GM12878 (cell line): ENCODE results near the gene MDFIC. TPM values are rescaled to one million over a fixed set of nuclear protein-coding genes. Genes with fewer than 3 reads are reported as not detected.

Source experiments
- ATAC-seq: fragments of 200-7000 bp; cut with Tn5 transposase; 3 replicates; pipeline ENCODE4 v1.9.1; 2020; ENCODE audit warnings: mild to moderate bottlenecking, moderate library complexity
- BruUV-seq: library from RNA; stranded (reverse); fragments of 400-500 nt; replicated peaks from 2 replicates; lab custom pipeline; 2021; lab: Mats Ljungman, UMichigan
- CTCF ChIA-PET: fragments of 300-600 bp; sonication (Branson Sonifier 250); formaldehyde crosslinking; extraction: SDS; loops from one replicate; lab custom pipeline; 2021; ENCODE audit warnings: inconsistent platforms; lab: Yijun Ruan, JAX
- POLR2A ChIA-PET: fragments of 350-600 bp; formaldehyde crosslinking; extraction: SDS; loops from one replicate; lab custom pipeline; 2021; ENCODE audit warnings: inconsistent platforms; lab: Charles Lee
- RAD21 ChIA-PET: fragments of 300-600 bp; sonication (Branson Sonifier 250); formaldehyde crosslinking; loops from one replicate; lab custom pipeline; 2023; ENCODE audit warnings: antibody characterized with exemption; ENCODE audit not compliant: unreplicated experiment; lab: Charles Lee
- SMC1A ChIA-PET: fragments of 300-600 bp; sonication (Branson Sonifier 250); formaldehyde crosslinking; loops from one replicate; lab custom pipeline; 2023; ENCODE audit not compliant: unreplicated experiment, uncharacterized antibody; lab: Charles Lee
- DNase-seq: peaks from one replicate; pipeline ENCODE4 v3.0.0-alpha.2; 2011; ENCODE audit warnings: low read depth, low spot score
- FAIRE-seq: peaks from 3 replicates; lab custom pipeline; 2011; peaks lifted over from hg19 to GRCh38; lab: Jason Lieb, UNC
- H2AFZ ChIP-seq: 2 replicates; pipeline ENCODE4 v1.6.0; 2011; ENCODE audit warnings: low read depth, low read length, control low read depth; ENCODE audit not compliant: control insufficient read depth
- H3K27ac ChIP-seq: 2 replicates; pipeline ENCODE4 v1.5.1; 2011; ENCODE audit warnings: control low read depth; ENCODE audit not compliant: control insufficient read depth, insufficient read depth
- H3K27me3 ChIP-seq, 2 experiments: replicated peaks in 1 of 2; 2 replicates each; pipeline versions ENCODE4 v1.6.0 to v1.6.1; 2011; ENCODE audit warnings: low read length in 1 of 2; ENCODE audit not compliant: control insufficient read depth in 2 of 2, insufficient read depth in 2 of 2
- H3K36me3 ChIP-seq, 2 experiments: 2 replicates each; pipeline ENCODE4 v1.5.1; 2011; ENCODE audit warnings: low read length in 1 of 2; ENCODE audit not compliant: control insufficient read depth in 2 of 2, insufficient read depth in 2 of 2
- H3K4me1 ChIP-seq: 2 replicates; pipeline ENCODE4 v1.6.1; 2011; ENCODE audit warnings: mild to moderate bottlenecking, low read length, moderate library complexity, mixed read lengths; ENCODE audit not compliant: control insufficient read depth, insufficient read depth
- H3K4me2 ChIP-seq: 2 replicates; pipeline ENCODE4 v1.6.0; 2011; ENCODE audit warnings: control low read depth; ENCODE audit not compliant: control insufficient read depth, insufficient read depth
- H3K4me3 ChIP-seq: fragments of 200-600 bp; sonication (generic); 2 replicates; pipeline ENCODE4 v1.5.1; 2016
- H3K79me2 ChIP-seq: 2 replicates; pipeline ENCODE4 v1.6.0; 2011; ENCODE audit warnings: low read length; ENCODE audit not compliant: control insufficient read depth, insufficient read depth
- H3K9ac ChIP-seq: 2 replicates; pipeline ENCODE4 v1.8.0; 2011; ENCODE audit warnings: low read length, control low read depth, mixed read lengths; ENCODE audit not compliant: control insufficient read depth, insufficient read depth
- H3K9me3 ChIP-seq: replicated peaks from 3 replicates; pipeline ENCODE4 v1.5.1; 2011; ENCODE audit warnings: mild to moderate bottlenecking, low read length; ENCODE audit not compliant: control insufficient read depth, insufficient read depth
- H4K20me1 ChIP-seq: 2 replicates; pipeline ENCODE4 v1.6.0; 2011; ENCODE audit not compliant: control insufficient read depth, insufficient read depth
- ASH2L ChIP-seq: fragments of 300-600, 200-600 bp; sonication (generic); IDR thresholded peaks from 2 replicates; pipeline ENCODE4 v1.6.1; 2017; ENCODE audit warnings: low read depth, mild to moderate bottlenecking, borderline replicate concordance
- CREM ChIP-seq: IDR thresholded peaks from 2 replicates; pipeline ENCODE4 v1.6.1; 2014; ENCODE audit warnings: antibody characterized with exemption, low read depth
- JUNB ChIP-seq: IDR thresholded peaks from 2 replicates; pipeline ENCODE4 v1.6.1; 2016; ENCODE audit warnings: antibody characterized with exemption, mild to moderate bottlenecking
- KDM1A ChIP-seq: fragments of 200-600 bp; sonication (generic); IDR thresholded peaks from 2 replicates; pipeline ENCODE4 v1.6.1; 2016; ENCODE audit warnings: borderline replicate concordance
- MEF2B ChIP-seq: fragments of 450-650 bp; IDR thresholded peaks from 2 replicates; pipeline ENCODE4 v1.6.1; 2018; ENCODE audit warnings: mild to moderate bottlenecking, moderate library complexity; ENCODE audit not compliant: partially characterized antibody, poor library complexity, severe bottlenecking
- MTA2 ChIP-seq: fragments of 450-650 bp; IDR thresholded peaks from 2 replicates; pipeline ENCODE4 v1.6.1; 2016; ENCODE audit warnings: low read depth, mild to moderate bottlenecking, moderate library complexity
- MXI1 ChIP-seq: fragments of 150-350 bp; IDR thresholded peaks from 2 replicates; pipeline ENCODE4 v1.6.1; 2011; ENCODE audit warnings: low read depth, mild to moderate bottlenecking, inconsistent platforms, low read length, improper control_type of control experiment
- SIN3A ChIP-seq: IDR thresholded peaks from 2 replicates; pipeline ENCODE4 v1.6.1; 2012; ENCODE audit warnings: low read depth, low read length, improper control_type of control experiment
- SMARCA5 ChIP-seq: fragments of 450-650 bp; IDR thresholded peaks from 2 replicates; pipeline ENCODE4 v1.6.1; 2017; ENCODE audit warnings: mild to moderate bottlenecking
- SUZ12 ChIP-seq: fragments of 200-600 bp; sonication (generic); IDR thresholded peaks from one replicate; pipeline ENCODE4 v1.6.1; 2018; ENCODE audit warnings: antibody characterized with exemption, mild to moderate bottlenecking; ENCODE audit not compliant: unreplicated experiment
- TARDBP ChIP-seq: IDR thresholded peaks from 2 replicates; pipeline ENCODE4 v1.6.1; 2016; ENCODE audit warnings: borderline replicate concordance
- WRNIP1 ChIP-seq: IDR thresholded peaks from 2 replicates; pipeline ENCODE4 v1.6.1; 2011; ENCODE audit warnings: low read depth, low read length, improper control_type of control experiment, borderline replicate concordance
- WGBS: methylation state at CpG from one replicate; pipeline ENCODE4 v1.1.6; 2016; ENCODE audit warnings: low lambda C conversion rate; ENCODE audit not compliant: insufficient replicate concordance, insufficient coverage; ENCODE audit errors: missing lambda C conversion rate; 5-methylcytosine and 5-hydroxymethylcytosine counted together
- in situ Hi-C: fragments of 300-500 bp; cut with MboI; formaldehyde crosslinking; loops from 9 replicates; pipeline ENCODE4 v1.14.3; 2018; ENCODE audit warnings: mixed read lengths
- intact Hi-C: fragments of 100-400 bp; cut with micrococcal nuclease; formaldehyde crosslinking; loops from one replicate; pipeline ENCODE4 v1.14.2; 2022; ENCODE audit not compliant: unreplicated experiment
- polyA plus RNA-seq, 11 experiments: library from polyadenylated mRNA; depleted of rRNA in 4 of 11; unstranded in 6 of 11; stranded (reverse) in 5 of 11; fragments of >200 nt; fragmentation: Nextera tagmentation in 4 of 11; fragmentation: Illumina TruSeq in 1 of 11; extraction: Ambion mirVana in 4 of 11; extraction: Trizol in 1 of 11; gene quantifications; 1 replicate in 1 of 11; 2 replicates in 10 of 11; pipeline versions ENCODE4 v1.2.1 to v1.2.3, GENCODE V29; 2011 to 2016; ENCODE audit warnings: inconsistent platforms in 2 of 11, missing spikeins in 2 of 11, low read depth in 1 of 11
- total RNA-seq, 4 experiments: library from RNA; depleted of rRNA in 3 of 4; stranded (reverse); fragments of >200 nt in 3 of 4; fragmentation: Illumina TruSeq in 1 of 4; extraction: Trizol in 1 of 4; gene quantifications; 2 replicates each; pipeline versions ENCODE4 v1.2.1 to v1.2.3, GENCODE V29; 2013 to 2021
- TF ChIP-seq, protein P1 (sequence below): IDR thresholded peaks from 2 replicates; pipeline ENCODE4 v1.6.1; 2012; ENCODE audit warnings: low read length, inconsistent platforms
- TF ChIP-seq, protein P2 (sequence below): fragments of 450-650 bp; IDR thresholded peaks from 2 replicates; pipeline ENCODE4 v1.6.1; 2017; ENCODE audit warnings: mild to moderate bottlenecking, moderate library complexity
- TF ChIP-seq, protein P3 (sequence below): IDR thresholded peaks from 2 replicates; pipeline ENCODE4 v1.6.1; 2012; ENCODE audit warnings: low read depth, low read length, improper control_type of control experiment
- TF ChIP-seq, protein P4 (sequence below): fragments of 450-650 bp; IDR thresholded peaks from 2 replicates; pipeline ENCODE4 v1.6.1; 2016; ENCODE audit warnings: mild to moderate bottlenecking

The MDFIC gene
- total and polyA plus RNA-seq, 10 of the 15 experiments (the other 5 are each of a cell fraction or from before 2014, with no cell fraction given) = 7.3 to 58.4 (median 40.0) TPM

DNA sequence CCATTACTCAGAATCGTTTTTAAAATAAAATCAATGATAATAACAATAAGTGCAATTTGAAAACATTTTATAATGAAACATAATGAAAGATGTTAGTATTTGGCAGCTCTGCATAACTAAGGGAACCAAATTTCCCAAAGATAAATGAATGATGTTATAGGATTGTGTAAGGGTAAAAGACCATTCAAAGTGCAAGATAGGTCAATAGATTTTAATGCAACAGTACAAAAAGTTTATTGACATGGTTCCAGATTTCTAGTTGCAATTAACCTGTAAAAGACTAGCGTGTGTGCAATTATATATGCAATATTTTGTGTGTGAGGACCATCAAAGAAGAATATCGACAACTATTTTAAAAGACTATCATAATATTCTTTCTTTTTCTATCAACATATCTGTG, 122.3 kb downstream of the MDFIC start:
- CTCF ChIA-PET = no interaction called here
- FAIRE-seq = no peak
- Histone ChIP-seq H2AFZ (no peak overlapping the region), H3K36me3 (no peaks in the 10 kb centered on the region), H3K27me3 (no peaks in the 10 kb centered on the region), H3K27ac (no peak overlapping the region), H3K4me1 (no peaks in the 10 kb centered on the region), H3K9me3 (no peaks in the 10 kb centered on the region), H4K20me1 (no peaks in the 10 kb centered on the region), H3K79me2 (no peaks in the 10 kb centered on the region), H3K9ac (no peak overlapping the region), H3K4me3 (no peak overlapping the region), H3K4me2 (no peak overlapping the region)
- RAD21 ChIA-PET = interaction anchor here (0.9 kb wide), 1 partner anchor 11 kb away, joined by 3 read pairs; no protein-coding TSS in a partner anchor
- 50% methylated on average over 3 of the region's 3 CpGs for WGBS
- BruUV-seq = no TSS peak
- in situ Hi-C loops (no loop called here), intact Hi-C loops (no loop called here)
- DNase-seq = no peak
- ATAC-seq = no peak
- SMC1A ChIA-PET = interaction anchor here (0.9 kb wide), 1 partner anchor 18 kb away, joined by 4 read pairs; no protein-coding TSS in a partner anchor
- POLR2A ChIA-PET = no interaction called here
- TF ChIP-seq, protein P1, sequence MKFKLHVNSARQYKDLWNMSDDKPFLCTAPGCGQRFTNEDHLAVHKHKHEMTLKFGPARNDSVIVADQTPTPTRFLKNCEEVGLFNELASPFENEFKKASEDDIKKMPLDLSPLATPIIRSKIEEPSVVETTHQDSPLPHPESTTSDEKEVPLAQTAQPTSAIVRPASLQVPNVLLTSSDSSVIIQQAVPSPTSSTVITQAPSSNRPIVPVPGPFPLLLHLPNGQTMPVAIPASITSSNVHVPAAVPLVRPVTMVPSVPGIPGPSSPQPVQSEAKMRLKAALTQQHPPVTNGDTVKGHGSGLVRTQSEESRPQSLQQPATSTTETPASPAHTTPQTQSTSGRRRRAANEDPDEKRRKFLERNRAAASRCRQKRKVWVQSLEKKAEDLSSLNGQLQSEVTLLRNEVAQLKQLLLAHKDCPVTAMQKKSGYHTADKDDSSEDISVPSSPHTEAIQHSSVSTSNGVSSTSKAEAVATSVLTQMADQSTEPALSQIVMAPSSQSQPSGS = no peak
- TF ChIP-seq MXI1 (no peak), SMARCA5 (no peak), TARDBP (no peak), KDM1A (no peak), CREM (no peak), ASH2L (no peak), SUZ12 (no peak), JUNB (no peak), MEF2B (no peak), WRNIP1 (no peak), MTA2 (no peak), SIN3A (no peak)
- TF ChIP-seq, protein P2, sequence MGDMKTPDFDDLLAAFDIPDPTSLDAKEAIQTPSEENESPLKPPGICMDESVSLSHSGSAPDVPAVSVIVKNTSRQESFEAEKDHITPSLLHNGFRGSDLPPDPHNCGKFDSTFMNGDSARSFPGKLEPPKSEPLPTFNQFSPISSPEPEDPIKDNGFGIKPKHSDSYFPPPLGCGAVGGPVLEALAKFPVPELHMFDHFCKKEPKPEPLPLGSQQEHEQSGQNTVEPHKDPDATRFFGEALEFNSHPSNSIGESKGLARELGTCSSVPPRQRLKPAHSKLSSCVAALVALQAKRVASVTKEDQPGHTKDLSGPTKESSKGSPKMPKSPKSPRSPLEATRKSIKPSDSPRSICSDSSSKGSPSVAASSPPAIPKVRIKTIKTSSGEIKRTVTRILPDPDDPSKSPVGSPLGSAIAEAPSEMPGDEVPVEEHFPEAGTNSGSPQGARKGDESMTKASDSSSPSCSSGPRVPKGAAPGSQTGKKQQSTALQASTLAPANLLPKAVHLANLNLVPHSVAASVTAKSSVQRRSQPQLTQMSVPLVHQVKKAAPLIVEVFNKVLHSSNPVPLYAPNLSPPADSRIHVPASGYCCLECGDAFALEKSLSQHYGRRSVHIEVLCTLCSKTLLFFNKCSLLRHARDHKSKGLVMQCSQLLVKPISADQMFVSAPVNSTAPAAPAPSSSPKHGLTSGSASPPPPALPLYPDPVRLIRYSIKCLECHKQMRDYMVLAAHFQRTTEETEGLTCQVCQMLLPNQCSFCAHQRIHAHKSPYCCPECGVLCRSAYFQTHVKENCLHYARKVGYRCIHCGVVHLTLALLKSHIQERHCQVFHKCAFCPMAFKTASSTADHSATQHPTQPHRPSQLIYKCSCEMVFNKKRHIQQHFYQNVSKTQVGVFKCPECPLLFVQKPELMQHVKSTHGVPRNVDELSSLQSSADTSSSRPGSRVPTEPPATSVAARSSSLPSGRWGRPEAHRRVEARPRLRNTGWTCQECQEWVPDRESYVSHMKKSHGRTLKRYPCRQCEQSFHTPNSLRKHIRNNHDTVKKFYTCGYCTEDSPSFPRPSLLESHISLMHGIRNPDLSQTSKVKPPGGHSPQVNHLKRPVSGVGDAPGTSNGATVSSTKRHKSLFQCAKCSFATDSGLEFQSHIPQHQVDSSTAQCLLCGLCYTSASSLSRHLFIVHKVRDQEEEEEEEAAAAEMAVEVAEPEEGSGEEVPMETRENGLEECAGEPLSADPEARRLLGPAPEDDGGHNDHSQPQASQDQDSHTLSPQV = no peak
- TF ChIP-seq, protein P3, sequence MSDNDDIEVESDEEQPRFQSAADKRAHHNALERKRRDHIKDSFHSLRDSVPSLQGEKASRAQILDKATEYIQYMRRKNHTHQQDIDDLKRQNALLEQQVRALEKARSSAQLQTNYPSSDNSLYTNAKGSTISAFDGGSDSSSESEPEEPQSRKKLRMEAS = no peak
- TF ChIP-seq, protein P4, sequence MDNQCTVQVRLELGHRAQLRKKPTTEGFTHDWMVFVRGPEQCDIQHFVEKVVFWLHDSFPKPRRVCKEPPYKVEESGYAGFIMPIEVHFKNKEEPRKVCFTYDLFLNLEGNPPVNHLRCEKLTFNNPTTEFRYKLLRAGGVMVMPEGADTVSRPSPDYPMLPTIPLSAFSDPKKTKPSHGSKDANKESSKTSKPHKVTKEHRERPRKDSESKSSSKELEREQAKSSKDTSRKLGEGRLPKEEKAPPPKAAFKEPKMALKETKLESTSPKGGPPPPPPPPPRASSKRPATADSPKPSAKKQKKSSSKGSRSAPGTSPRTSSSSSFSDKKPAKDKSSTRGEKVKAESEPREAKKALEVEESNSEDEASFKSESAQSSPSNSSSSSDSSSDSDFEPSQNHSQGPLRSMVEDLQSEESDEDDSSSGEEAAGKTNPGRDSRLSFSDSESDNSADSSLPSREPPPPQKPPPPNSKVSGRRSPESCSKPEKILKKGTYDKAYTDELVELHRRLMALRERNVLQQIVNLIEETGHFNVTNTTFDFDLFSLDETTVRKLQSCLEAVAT = no peak
